ENCODE results near the gene SDC3. TPM values are rescaled to one million over a fixed set of nuclear protein-coding genes. Genes with fewer than 3 reads are reported as not detected.

Gene SDC3
- polyA plus RNA-seq, 1 donor from 2014 or later: not detected

DNA sequence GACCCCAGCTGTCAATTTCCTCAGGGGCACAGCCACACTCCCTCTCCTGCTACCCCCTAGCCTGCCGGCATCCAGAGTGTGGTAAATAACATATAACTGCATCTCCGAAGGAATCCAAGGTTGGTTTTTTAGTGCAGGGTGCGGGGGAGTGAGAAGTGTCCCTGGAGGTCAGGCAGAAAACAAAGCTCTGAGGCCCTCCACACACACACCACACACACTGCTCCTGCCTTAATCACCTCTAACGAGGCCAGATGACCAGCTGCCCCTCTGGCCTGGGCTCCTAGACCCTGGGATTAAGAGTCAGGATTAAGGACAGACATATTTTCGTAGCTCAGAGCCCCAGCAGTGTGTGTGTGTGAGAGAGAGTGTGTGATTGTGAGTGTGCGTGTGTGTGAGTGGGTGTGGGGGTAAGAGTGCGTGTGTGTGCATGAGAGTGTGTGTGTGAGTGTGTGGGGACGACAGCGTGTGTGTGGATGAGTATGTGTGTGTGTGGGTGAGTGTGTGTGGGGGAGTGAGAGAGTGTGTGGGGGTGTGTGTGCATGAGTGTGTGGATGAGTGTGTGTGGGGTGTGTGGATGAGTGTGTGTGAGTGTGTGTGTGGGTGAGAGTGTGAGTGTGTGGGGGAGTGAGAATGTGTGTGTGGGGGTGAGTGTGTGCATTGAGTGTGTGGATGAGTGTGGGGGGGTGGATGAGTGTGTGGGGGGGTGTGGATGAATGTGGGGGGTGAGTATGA, 14.6 kb downstream of the SDC3 start:
- Mint-ChIP-seq H3K27ac (peak overlapping the region in 1 of 3 donors; percentile 37), H3K9me3 (no peaks in the 10 kb centered on the region), H3K4me1 (peaks cover 2 to 6% (median 6%) of the 10 kb centered on the region in 3 donors), H3K4me3 (no peak overlapping the region), H3K36me3 (peaks cover 3% of the 10 kb centered on the region), H3K27me3 (peaks cover 18% of the 10 kb centered on the region)

DNA sequence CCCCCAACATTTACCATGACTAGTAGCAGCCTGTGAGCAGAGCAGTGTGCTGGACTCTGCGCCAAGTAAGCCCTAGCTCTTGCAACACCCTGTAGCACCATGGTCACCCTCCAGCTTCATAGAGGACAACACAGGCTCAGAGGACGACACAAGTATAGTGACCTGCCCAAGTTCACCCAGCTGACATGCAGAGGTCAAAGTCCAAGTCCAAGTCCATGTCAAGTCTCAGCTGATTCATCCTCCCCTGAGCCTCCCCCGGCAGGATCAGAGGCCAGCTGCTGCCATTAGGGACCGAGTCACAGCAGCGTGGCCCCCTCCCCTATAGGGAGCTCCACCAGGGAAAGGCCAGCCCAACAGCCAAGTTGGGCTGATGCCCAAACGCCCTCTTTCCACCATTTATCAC, 15.9 kb downstream of the SDC3 start:
- Mint-ChIP-seq H3K4me1 (peaks cover 2 to 6% (median 6%) of the 10 kb centered on the region in 3 donors), H3K9me3 (no peaks in the 10 kb centered on the region), H3K36me3 (peaks cover 3% of the 10 kb centered on the region), H3K27me3 (peaks cover 20% of the 10 kb centered on the region), H3K27ac (no peak overlapping the region), H3K4me3 (no peak overlapping the region)

DNA sequence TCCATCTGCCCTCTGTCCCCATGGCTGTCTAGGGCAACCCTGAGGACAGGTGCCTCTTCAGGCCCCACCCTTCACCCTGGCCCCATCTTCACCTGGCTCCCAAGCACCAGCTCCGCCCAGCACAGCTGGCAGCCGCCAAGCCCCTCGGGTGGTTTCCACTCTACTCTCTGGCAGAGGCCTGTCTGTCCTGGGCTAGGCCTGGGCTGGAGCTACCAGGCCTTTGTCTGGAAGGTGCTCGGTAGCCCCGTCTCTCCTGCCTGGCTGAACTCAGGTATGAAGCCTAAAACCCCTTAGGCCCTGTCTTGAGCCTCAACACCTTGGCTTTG, 17.4 kb downstream of the SDC3 start:
- Mint-ChIP-seq H3K27ac (no peak overlapping the region), H3K9me3 (no peaks in the 10 kb centered on the region), H3K4me3 (no peak overlapping the region), H3K4me1 (peaks cover 2 to 6% (median 6%) of the 10 kb centered on the region in 3 donors), H3K36me3 (peaks cover 3% of the 10 kb centered on the region), H3K27me3 (peaks cover 26% of the 10 kb centered on the region)

DNA sequence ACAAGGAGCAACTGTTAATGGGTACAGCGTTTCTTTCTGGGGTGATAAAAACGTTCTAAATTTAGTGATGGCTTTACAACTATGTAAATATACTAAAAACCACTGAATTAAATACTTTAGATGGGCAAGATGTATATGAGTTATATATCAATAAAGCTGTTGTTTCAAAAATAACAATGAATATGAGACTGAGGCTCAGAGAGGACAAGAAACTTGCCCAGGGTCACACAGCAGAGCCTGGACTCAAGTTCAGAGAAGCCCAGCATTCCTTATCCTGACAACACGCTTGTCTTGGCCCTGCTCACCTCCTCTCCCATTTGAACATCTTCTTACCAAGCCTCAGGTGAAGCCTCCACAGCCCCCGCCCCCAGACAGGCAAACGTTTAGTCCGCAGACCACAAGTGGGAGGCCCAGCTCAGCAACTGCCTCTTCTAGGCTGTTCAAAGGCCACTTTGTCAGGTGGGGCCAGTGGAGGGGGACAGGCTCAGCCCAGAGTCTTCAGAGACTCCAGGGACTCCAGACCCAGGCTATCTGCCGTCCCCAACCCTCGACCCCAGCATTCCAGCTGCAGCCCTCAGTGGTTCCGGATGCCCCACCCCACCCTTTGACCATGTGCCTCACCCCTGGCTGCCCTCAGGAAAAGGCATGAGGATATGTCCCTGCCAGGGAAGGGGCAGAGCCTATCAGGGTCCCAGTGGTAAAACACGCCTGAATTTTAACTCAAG, 17.9 kb downstream of the SDC3 start:
- Mint-ChIP-seq H3K9me3 (no peaks in the 10 kb centered on the region), H3K4me3 (no peak overlapping the region), H3K36me3 (peaks cover 3% of the 10 kb centered on the region), H3K27me3 (peaks cover 29% of the 10 kb centered on the region), H3K27ac (no peak overlapping the region), H3K4me1 (peaks cover 2 to 7% (median 6%) of the 10 kb centered on the region in 3 donors)

DNA sequence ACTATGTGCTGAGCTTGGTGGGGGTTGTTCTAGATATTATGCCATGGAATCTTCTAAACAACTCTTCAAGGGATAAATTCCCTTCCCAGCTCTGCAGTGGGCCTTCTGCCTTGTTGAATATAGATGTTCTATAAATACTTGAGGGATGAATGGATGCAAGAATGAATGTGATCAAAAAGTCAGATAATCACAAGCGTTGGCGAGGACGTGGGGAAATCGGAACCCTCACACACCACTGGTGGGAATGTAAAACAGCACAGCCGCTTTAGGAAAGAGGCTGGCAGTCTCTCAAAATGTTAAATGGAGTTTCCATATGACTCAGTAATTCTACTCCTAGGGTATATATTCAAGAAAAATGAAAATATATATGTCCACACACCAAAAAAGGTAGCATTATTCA, 19.0 kb downstream of the SDC3 start:
- H3K4me1 Mint-ChIP-seq: peaks cover 2 to 7% (median 6%) of the 10 kb centered on the region in 3 donors
- peaks cover 32% of the 10 kb centered on the region for H3K27me3 Mint-ChIP-seq
- H3K36me3 Mint-ChIP-seq: peaks cover 3% of the 10 kb centered on the region
- H3K4me3 Mint-ChIP-seq: no peak overlapping the region
- H3K27ac Mint-ChIP-seq: no peak overlapping the region
- H3K9me3 Mint-ChIP-seq: no peaks in the 10 kb centered on the region

DNA sequence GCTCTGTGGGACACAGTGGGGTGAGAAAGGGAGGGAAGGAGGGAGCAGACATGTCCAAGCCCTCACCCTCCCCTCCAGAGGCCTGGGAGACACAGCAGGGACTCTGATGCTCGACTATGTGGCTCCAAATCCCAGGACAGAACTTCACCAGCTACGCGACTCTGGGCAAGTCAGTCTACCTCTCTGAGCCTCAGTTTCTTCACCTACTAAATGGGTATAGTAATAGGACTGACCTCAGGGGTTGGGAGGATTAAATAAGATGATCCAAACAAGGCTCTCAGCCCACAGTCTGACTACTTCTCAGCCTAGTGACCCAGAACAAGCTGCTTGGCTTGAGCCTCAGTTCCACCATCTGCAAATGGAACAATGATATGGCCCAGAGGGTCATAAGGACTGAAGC, 19.6 kb downstream of the SDC3 start:
- H3K27me3 Mint-ChIP-seq: peaks cover 33% of the 10 kb centered on the region
- H3K9me3 Mint-ChIP-seq: no peaks in the 10 kb centered on the region
- H3K36me3 Mint-ChIP-seq: peaks cover under 1% of the 10 kb centered on the region
- H3K4me3 Mint-ChIP-seq: no peak overlapping the region
- H3K4me1 Mint-ChIP-seq: peaks cover 2 to 7% (median 6%) of the 10 kb centered on the region in 3 donors
- H3K27ac Mint-ChIP-seq: no peak overlapping the region

DNA sequence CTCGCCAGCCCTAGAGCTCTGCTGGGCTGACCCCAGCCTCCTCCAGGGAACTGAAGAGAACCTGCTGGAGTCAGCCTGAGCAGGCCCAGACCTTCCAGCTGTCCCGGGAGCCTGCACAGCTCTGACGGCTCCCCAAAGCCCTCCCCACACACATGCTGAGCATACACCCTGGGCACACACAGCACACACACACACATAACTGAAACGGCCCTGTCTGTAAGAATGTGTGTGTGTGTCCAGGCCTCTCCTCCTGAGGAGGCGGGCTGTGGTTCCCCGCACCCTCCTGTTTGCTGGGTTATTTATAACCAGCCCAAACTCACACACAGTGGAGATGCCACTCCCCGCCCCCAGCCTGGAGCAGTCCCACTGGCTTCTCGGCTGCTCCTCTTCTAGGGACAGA, 20.2 kb downstream of the SDC3 start:
- Mint-ChIP-seq H3K9me3 (no peaks in the 10 kb centered on the region), H3K4me1 (peaks cover 2 to 7% (median 6%) of the 10 kb centered on the region in 3 donors), H3K36me3 (no peaks in the 10 kb centered on the region), H3K4me3 (no peak overlapping the region), H3K27me3 (peaks cover 35% of the 10 kb centered on the region), H3K27ac (peak overlapping the region in 1 of 3 donors; percentile 7)

DNA sequence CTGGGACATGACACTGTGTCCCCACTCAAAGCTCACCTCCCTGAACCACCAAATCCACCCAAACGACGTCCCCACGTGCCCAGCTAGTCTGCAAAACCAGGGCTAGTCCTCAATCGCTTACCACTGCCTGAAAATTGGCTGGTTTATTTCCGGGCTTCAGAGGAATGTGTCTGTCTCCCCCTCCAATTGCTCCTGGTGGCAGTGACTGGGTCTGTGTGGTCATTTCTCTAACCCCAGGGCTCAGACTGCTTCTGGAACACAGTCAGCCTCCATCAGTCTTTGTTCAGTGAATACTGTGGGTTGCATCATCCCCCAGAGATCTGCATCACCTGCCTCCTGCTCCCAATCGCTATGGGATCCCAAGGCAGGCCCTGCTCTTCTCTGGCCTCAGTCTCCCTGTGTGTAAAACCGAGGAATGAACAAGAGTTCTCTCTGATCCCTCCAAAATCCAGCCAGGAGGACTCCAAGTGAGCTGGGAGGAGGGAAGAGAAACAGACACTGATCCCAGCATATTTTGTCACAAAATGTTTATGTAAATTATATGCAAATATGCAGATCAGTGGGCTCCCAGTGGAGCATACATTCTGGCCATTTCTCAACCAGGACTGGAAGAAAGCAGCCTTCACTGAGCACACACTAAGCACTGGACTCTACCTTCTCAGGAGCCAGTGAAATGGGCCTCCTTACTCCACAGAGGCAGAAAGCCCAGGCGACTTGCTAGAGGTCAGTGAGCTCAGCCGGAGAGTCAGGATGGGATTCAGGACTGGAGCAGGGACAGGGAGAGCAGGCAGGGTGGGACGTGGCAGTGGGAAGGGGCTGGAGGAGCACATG, 20.9 kb downstream of the SDC3 start:
- Mint-ChIP-seq H3K27me3 (peaks cover 32% of the 10 kb centered on the region), H3K36me3 (no peaks in the 10 kb centered on the region), H3K9me3 (no peaks in the 10 kb centered on the region), H3K27ac (peak overlapping the region in 1 of 3 donors; percentile 46), H3K4me1 (peaks cover 2 to 7% (median 6%) of the 10 kb centered on the region in 3 donors), H3K4me3 (peak overlapping the region in 1 of 4 donors; percentile 52)

DNA sequence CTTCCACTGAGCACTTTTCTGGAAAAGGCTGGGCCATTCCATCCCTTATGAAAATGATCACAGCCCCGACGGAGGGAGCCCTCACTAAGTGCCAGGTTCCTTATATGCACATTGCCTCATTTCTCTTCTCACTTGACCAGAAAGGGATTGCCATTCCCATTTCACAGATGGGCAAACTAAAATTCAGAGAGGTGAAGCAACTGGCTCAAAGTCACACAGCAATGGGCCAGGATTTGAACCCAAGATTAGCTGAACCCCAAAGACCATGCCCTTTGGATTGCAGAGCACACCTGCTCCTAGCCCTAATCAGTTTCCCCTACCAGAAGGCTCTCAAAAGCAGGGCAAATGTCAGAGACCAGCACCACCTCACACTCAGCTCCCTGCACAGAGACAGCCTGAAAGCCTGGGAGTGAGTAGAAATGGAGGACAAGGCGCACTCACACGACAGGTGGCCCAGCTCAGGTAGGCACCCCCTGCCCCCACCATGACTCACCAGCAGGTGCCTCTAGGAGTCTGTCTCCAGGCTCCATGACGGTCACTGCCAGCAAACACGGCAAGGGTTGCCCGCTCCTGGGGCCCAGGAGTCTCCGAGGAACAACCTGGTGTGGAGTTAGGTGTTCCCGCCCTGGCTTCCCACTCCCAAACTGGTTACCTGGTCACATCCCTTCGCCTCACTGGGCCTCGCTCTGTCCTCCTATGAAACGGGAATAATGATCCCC, 21.7 kb downstream of the SDC3 start:
- peak overlapping the region in 1 of 3 donors; percentile 46 for H3K27ac Mint-ChIP-seq
- no peaks in the 10 kb centered on the region for H3K9me3 Mint-ChIP-seq
- H3K36me3 Mint-ChIP-seq: no peaks in the 10 kb centered on the region
- H3K4me1 Mint-ChIP-seq: peaks cover 6 to 9% (median 6%) of the 10 kb centered on the region in 3 donors
- H3K27me3 Mint-ChIP-seq: peaks cover 26% of the 10 kb centered on the region
- peak overlapping the region in 1 of 4 donors; percentile 37 for H3K4me3 Mint-ChIP-seq

DNA sequence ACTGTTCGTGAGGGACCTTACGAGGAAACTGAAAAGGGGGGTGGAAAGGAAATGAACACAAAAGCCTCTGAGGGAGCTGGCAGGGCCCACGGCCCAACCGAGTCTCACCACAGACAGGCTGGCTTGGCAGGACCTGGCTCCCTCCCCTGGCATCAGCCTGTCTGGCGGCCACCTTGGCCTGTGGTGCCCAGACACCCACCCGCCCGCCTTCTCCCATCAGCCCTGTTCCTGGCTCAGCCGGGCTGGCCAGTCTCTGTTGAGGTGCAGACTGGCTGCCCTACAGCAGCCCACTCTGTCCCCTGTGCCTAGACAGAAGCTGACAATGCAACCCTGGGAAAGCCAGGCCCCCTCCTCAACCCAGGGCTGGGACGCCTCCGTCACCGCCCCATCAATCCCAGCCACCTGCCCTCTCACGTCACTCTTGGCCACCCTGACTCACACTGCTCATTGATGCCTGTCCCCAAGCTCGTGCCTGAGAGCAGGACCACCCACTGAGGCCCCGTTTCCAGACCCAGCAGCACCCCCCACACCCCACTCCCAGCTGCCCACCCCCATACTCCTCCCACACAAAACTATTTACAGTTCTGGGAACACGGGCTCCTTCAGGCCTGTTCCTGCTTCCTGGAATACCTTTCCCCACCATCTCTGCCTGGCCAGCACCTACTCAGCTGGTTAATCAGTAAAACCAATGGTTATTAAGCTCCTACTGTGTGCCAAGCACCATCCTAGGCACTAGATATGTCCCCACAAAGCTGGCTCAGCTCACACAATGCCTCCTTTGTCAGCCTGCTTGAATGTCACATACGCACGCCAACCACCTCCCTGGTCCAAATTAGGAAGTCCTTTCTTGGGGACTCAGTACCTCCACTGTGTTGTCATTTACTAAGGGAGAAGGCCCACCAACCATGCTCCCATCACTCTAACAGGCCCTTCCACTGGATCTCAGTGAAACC, 22.7 kb downstream of the SDC3 start:
- peak overlapping the region in 1 of 4 donors; percentile 64 for H3K4me3 Mint-ChIP-seq
- no peak overlapping the region for H3K27ac Mint-ChIP-seq
- peaks cover 12 to 16% (median 15%) of the 10 kb centered on the region in 3 donors for H3K4me1 Mint-ChIP-seq
- H3K27me3 Mint-ChIP-seq: peaks cover 25% of the 10 kb centered on the region
- H3K9me3 Mint-ChIP-seq: no peaks in the 10 kb centered on the region
- no peaks in the 10 kb centered on the region for H3K36me3 Mint-ChIP-seq

DNA sequence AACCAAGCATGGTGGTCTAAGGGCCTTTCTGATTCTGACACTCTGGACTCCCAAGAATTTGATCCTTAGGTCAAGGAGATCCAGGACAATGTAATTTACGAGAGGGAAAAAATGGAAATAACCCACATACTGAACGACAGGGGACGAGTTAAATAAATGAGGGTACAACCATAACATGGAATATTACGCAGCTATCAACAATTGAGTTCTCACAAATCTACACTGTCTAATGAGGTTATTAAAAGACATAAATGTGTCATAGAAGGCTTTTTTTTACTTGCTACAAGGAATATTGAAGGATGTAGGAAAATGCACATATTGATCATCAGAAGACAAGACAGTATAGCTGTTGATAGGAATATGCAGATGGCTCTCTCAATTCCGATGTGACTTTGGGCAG, 23.8 kb downstream of the SDC3 start:
- Mint-ChIP-seq H3K36me3 (no peaks in the 10 kb centered on the region), H3K27ac (peak overlapping the region in 1 of 3 donors; percentile 9), H3K9me3 (no peaks in the 10 kb centered on the region), H3K27me3 (peaks cover 25% of the 10 kb centered on the region), H3K4me1 (peaks cover 5 to 17% (median 17%) of the 10 kb centered on the region in 3 donors), H3K4me3 (no peak overlapping the region)

DNA sequence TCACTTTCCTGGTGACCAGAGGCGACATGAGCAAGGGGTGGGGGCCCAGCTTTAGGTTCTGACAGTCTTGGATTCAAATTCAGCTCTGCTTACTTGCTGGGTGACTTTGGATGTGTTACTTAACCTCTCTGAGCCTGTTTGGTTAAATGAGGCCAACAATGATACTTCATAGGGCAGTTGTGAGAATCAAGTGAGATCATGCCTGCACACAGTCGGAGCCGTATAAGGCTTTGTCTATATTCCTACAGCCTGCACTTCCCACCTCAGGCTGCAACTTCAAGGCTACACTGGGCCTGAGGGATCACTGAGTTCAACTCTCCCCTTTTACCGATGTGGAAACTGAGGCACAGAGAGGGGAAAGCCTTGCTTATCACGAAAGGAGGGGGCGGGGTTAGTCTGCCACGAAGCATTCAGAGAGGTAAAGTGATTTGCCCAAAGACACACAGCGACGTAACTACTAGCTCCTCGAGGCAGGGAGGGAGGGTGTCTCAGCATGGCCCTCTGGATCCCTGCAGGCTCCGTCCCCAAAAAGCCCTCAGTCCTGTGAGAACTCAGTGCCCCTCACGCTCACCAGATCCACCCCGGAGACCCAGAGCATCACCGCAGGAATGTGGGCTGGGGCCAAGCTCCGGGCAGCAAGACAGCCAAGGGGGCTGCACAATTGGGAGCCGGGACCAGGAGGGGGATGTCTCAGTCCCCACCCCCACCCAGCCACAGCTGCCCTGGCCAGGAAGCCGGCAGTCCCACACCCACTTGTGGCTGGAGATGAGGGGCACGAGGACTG, 25.0 kb downstream of the SDC3 start:
- H3K9me3 Mint-ChIP-seq: no peaks in the 10 kb centered on the region

More for the DNA sequence above, 25.0 kb downstream of the SDC3 start:
- H3K36me3 Mint-ChIP-seq: no peaks in the 10 kb centered on the region
- no peak overlapping the region for H3K4me3 Mint-ChIP-seq
- H3K27me3 Mint-ChIP-seq: peaks cover 24% of the 10 kb centered on the region
- peaks cover 5 to 20% (median 17%) of the 10 kb centered on the region in 3 donors for H3K4me1 Mint-ChIP-seq
- no peak overlapping the region for H3K27ac Mint-ChIP-seq

Measured in IgD-negative memory B cell (primary cell).